ENCODE results near the gene NASP.

NASP gene

DNA sequence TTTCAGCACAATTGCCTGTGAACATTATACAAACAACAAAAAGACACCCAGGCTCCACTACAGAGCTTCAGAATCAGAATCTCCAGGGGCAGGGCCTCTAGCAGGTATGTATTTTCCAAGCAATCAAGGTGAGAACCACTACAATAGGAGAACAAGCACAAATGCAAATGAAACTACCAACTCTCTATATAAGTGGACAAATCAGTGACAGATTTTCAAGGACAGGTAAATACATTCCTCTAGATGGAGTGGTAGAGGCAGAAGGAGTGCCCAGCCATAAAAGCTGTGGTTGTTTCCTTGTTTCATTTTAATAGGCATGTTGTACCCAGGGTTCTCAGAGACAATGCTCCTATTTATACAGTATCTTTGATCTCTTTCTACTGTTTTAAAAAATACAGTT, 60.1 kb downstream of the NASP start:
- H3K36me3 ChIP-seq (ENCODE audit: insufficient read depth, low read length): peaks cover 63% of the 10 kb centered on the region
- H3K4me1 ChIP-seq (ENCODE audit: insufficient read depth, low read length, poor library complexity, severe bottlenecking): no peaks in the 10 kb centered on the region
- H3K27me3 ChIP-seq (ENCODE audit: insufficient read depth, low read length, poor library complexity, severe bottlenecking): no peaks in the 10 kb centered on the region
- H3K9me2 ChIP-seq (replicated peaks; ENCODE audit: low read depth, low read length): no peaks in the 10 kb centered on the region
- TF ChIP-seq EZH2phosphoT487 (IDR thresholded peaks at IDR 0.05; ENCODE audit: borderline replicate concordance): no peak
- TF ChIP-seq, protein P1, sequence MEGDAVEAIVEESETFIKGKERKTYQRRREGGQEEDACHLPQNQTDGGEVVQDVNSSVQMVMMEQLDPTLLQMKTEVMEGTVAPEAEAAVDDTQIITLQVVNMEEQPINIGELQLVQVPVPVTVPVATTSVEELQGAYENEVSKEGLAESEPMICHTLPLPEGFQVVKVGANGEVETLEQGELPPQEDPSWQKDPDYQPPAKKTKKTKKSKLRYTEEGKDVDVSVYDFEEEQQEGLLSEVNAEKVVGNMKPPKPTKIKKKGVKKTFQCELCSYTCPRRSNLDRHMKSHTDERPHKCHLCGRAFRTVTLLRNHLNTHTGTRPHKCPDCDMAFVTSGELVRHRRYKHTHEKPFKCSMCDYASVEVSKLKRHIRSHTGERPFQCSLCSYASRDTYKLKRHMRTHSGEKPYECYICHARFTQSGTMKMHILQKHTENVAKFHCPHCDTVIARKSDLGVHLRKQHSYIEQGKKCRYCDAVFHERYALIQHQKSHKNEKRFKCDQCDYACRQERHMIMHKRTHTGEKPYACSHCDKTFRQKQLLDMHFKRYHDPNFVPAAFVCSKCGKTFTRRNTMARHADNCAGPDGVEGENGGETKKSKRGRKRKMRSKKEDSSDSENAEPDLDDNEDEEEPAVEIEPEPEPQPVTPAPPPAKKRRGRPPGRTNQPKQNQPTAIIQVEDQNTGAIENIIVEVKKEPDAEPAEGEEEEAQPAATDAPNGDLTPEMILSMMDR (conservative IDR thresholded peaks at IDR 0.05; ENCODE audit: low read length): peak; percentile 51
- no peaks in the 10 kb centered on the region for H3F3A ChIP-seq (ENCODE audit: low read depth)
- no peak overlapping the region for H3K9ac ChIP-seq (ENCODE audit: low read depth, low read length, poor library complexity, severe bottlenecking)
- peaks cover 10% of the 10 kb centered on the region; the same call in 1 of the 2 replicates for H3K79me2 ChIP-seq (ENCODE audit: insufficient read depth, low read length)
- H3K4me2 ChIP-seq (ENCODE audit: low read depth, low read length, poor library complexity, severe bottlenecking): no peak overlapping the region
- H3K9me3 ChIP-seq (ENCODE audit: insufficient read depth, low read depth, low read length): no peaks in the 10 kb centered on the region
- no peak overlapping the region for H2AFZ ChIP-seq (ENCODE audit: low read length)
- no peak overlapping the region for H3K4me3 ChIP-seq (ENCODE audit: low read length, poor library complexity, severe bottlenecking)
- peaks cover 4% of the 10 kb centered on the region for H4K20me1 ChIP-seq (ENCODE audit: insufficient read depth, low read length, poor library complexity, severe bottlenecking)

DNA sequence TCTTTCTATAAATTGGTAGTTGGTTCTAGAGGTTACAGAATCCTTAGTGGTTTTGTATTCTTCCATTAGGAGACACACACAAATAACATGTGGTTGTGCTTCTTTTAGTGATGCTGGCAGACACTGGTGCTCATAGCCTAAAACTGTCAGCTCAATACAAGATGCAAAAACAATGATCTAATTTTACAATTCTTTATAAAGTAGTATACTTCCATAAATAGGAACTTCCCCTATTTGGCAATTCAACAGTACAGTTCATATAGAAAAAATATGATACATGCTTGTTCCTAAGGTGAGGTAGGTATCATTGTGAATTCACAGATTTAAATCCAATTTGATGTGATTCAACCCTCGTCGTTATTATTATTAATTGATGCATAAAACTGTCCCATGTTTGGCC, 60.8 kb downstream of the NASP start:
- H3K27me3 ChIP-seq (ENCODE audit: insufficient read depth, low read length, poor library complexity, severe bottlenecking): no peaks in the 10 kb centered on the region
- H3K4me3 ChIP-seq (ENCODE audit: low read length, poor library complexity, severe bottlenecking): no peak overlapping the region
- H3K9ac ChIP-seq (ENCODE audit: low read depth, low read length, poor library complexity, severe bottlenecking): no peak overlapping the region
- H3K79me2 ChIP-seq (ENCODE audit: insufficient read depth, low read length): peaks cover 11% of the 10 kb centered on the region; the same call in 1 of the 2 replicates
- peaks cover 5% of the 10 kb centered on the region for H4K20me1 ChIP-seq (ENCODE audit: insufficient read depth, low read length, poor library complexity, severe bottlenecking)
- H3K9me2 ChIP-seq (replicated peaks; ENCODE audit: low read depth, low read length): no peaks in the 10 kb centered on the region
- TF ChIP-seq, protein P1 (conservative IDR thresholded peaks at IDR 0.05; ENCODE audit: low read length): no peak
- TF ChIP-seq EZH2phosphoT487 (IDR thresholded peaks at IDR 0.05; ENCODE audit: borderline replicate concordance): no peak
- H3K4me1 ChIP-seq (ENCODE audit: insufficient read depth, low read length, poor library complexity, severe bottlenecking): no peaks in the 10 kb centered on the region
- H3K36me3 ChIP-seq (ENCODE audit: insufficient read depth, low read length): peaks cover 65% of the 10 kb centered on the region; the same call in 1 of the 2 replicates
- H3F3A ChIP-seq (ENCODE audit: low read depth): no peaks in the 10 kb centered on the region
- H3K9me3 ChIP-seq (ENCODE audit: insufficient read depth, low read depth, low read length): no peaks in the 10 kb centered on the region
- H2AFZ ChIP-seq (ENCODE audit: low read length): no peak overlapping the region
- H3K4me2 ChIP-seq (ENCODE audit: low read depth, low read length, poor library complexity, severe bottlenecking): no peak overlapping the region

DNA sequence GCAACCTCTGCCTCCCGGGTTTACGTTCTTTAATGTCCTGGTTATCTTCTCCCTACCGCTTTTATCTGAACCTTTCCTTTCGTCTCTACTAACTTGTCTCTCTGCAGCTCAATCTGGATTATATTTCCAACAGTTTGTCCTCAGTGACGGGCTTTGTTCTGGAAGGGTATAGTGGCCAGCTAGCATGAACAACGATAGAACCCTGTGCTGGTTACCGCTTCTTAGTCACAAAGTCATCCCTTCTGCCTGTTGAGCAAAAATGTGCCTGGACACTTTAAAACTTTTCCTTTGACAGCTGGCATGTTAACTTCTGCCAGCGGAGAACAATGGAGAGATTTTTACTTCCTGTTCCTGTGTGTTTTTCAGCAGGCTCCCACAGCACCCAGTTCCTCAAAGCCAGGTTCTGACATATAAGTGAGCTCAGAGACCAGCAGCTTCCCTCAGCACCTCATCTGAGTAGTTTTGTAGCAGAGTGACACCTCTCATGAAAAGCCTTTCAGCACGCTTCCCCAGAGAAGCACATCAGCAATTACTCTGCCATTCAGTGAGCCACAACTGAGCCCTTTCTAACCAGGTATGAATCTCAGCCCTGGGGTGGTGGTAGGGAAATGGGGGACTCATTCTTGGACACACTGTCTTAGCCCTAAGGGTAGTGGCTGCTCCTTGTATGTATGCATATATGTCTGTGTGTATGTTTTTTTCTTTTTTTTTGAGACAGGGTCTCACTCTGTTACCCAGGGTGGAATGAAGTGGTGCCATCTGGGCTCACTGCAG, 63.6 kb downstream of the NASP start:
- H4K20me1 ChIP-seq (ENCODE audit: insufficient read depth, low read length, poor library complexity, severe bottlenecking): peaks cover 15% of the 10 kb centered on the region
- H3K79me2 ChIP-seq (ENCODE audit: insufficient read depth, low read length): peaks cover 11% of the 10 kb centered on the region; the same call in 1 of the 2 replicates
- H3K9me3 ChIP-seq (ENCODE audit: insufficient read depth, low read depth, low read length): no peaks in the 10 kb centered on the region
- H3K4me2 ChIP-seq (ENCODE audit: low read depth, low read length, poor library complexity, severe bottlenecking): no peak overlapping the region
- H2AFZ ChIP-seq (ENCODE audit: low read length): no peak overlapping the region
- H3K27me3 ChIP-seq (ENCODE audit: insufficient read depth, low read length, poor library complexity, severe bottlenecking): no peaks in the 10 kb centered on the region
- no peaks in the 10 kb centered on the region for H3K4me1 ChIP-seq (ENCODE audit: insufficient read depth, low read length, poor library complexity, severe bottlenecking)
- no peaks in the 10 kb centered on the region for H3K9me2 ChIP-seq (replicated peaks; ENCODE audit: low read depth, low read length)
- TF ChIP-seq, protein P1 (conservative IDR thresholded peaks at IDR 0.05; ENCODE audit: low read length): no peak
- no peak for TF ChIP-seq EZH2phosphoT487 (IDR thresholded peaks at IDR 0.05; ENCODE audit: borderline replicate concordance)
- H3K36me3 ChIP-seq (ENCODE audit: insufficient read depth, low read length): peaks cover 67% of the 10 kb centered on the region
- H3K9ac ChIP-seq (ENCODE audit: low read depth, low read length, poor library complexity, severe bottlenecking): no peak overlapping the region
- no peaks in the 10 kb centered on the region for H3F3A ChIP-seq (ENCODE audit: low read depth)
- H3K4me3 ChIP-seq (ENCODE audit: low read length, poor library complexity, severe bottlenecking): no peak overlapping the region

Data from Loucy (cell line).